GM19023 (cell line): ENCODE measurements around the gene SLC4A3.
"Not testable (repeated sequence)": the region's sequence is repeated elsewhere in the genome, so short reads cannot be mapped to it uniquely, and the experiment has no call there.

Experiments
- ATAC-seq: cut with Tn5 transposase; IDR thresholded peaks from one replicate; pipeline ENCODE4 v1.9.1; 2021; ENCODE audit warnings: mild to moderate bottlenecking, moderate library complexity; ENCODE audit not compliant: unreplicated experiment

The SLC4A3 gene

DNA sequence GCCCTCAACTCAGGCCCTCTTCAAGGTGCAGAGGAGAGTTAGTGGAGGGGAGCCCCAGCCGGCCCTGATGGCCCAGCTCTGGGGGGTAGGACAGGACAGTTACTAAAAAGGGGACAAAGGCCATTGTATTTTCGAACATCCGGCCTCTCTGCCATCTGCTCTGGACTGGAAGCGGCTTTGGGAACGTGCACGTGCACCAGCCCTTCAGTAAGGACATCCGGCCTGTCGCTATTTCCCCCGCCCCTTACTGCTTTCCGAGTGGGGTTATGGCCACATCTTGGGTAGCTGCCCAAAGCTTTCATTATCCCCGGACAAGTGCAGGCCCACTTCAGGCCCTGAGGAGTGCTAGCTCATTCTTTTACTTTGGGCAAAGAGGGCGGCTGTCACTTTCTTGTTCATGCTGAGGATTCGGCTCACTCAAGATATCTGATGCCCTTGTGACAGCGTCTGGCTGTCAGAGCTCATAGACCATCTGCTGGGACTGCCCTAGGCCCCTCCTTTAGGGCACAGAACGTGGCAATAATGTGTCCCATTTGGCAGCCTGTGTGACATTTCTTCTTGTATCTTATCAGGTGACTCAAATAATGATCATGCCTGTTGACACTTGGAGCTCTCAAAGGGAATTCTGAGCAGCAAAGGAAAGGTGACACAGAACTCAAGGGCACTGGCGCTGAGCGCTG lies 17.5 kb downstream of the SLC4A3 start:
- ATAC-seq, result no peak

DNA sequence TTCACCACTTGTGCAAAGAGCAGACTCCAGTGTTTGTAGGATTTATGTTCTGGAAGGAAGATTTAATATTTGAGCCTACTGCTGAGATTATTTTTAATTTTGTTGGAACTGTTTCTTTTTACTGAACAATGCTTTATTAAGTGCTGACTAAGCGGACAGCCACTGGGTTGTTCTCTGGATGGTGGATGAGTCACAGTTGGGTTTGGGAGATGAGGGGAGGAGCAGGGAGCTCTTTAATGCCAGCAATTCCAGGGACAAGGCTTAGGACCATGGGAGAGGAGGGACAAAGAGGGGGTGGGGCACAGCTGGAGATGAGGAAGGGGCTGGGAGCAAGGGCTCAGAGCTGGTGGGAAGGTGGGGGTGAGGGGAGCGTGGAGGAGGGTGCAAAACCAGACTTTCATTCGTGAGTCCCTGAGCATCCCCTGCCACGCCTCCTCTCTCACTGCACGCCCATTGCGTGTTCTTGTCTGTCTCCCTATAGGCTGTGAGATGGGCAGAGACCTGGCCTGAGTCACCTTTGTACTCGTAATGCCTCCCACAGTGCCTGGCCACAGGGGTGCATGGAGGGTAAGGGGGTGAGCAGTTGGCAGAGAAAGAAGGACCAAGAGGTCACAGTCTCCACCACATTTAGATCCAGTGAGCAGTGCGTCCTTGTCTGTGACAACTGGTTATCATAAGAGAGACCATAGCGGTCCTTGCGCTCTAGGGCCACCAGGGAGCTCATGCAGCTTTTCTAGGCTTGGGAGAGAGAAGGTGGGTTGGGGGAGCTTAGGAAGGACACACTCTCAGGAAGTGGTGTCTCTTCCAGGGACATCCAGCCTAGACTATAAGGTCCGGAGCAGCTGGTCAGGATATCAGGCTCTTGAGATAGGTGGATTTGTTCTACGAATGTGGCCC lies 18.4 kb downstream of the SLC4A3 start:
- no peak for ATAC-seq

DNA sequence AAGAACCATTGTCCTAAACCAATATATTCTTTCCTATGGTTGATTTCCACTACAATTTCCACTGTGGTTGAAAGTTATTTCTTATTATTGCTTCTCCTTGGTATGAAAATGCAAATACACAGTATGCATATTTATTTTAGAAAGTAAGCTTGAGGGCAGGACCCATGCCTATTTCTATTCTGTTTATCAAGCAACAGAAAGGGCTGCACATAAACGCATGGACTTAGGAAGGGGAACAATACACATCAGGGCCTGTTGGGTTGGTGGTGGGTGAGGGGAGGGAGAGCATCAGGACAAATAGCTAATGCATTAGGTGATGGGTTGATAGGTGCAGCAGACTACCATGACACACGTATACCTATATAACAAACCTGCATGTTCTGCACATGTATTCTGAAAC lies 20.7 kb downstream of the SLC4A3 start:
- no peak for ATAC-seq

DNA sequence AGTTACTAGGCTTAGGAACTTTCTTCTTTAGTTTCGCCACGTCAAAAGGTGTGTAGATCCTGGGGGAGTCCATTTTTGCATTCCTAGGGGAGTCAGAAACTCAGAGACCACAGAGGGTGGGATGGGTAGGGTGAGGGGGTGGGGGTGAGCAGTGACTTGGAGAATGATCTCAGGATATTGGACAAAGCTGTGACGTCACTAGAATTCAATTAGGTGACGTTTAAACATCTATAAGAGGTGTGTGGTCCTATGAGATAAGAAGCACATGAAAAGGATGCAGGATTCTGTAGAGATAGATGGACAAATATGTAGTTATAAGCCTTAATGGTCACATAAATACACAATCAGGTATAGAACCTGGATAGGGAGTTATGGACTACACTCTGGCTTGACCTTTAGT lies 21.5 kb downstream of the SLC4A3 start:
- ATAC-seq, result no peak

DNA sequence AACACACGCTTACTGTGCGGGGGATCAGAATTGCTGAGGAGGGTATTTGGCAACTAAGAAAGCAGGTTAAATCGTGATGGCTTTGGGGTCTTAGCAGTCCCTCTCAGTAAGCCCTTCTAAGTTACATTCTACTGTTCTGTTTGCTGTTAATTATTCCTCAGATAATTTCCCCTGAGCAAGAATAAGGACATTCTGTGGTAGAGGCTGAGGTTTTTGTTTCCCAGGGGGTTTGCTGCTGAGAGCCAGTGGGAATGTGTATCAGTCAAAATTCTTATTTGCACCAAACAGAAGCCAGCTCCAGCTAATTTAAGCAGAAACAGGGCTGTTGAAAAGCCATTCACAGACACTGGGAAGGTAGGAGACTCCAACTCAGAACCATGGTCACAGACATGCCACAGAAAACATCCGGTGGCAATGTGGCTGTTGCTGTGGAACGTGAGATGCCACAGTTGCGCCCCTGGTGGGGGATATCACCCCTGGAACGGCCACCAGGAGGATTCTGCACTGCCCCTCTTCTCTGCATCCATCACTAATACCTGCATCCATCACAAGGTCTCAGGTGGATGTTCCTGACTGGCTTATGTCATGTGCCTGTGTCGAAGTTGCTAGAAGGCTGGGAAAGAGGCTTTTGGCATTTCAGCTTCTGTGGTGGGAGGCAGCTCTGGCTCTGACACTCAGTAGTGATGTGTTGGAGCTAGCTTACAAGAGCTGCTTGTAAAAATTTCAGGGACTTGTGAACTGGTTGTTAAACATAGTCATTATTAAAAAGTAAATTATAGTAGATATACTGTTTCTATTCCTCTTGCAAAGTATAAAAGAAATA lies 23.2 kb downstream of the SLC4A3 start:
- ATAC-seq, result no peak

DNA sequence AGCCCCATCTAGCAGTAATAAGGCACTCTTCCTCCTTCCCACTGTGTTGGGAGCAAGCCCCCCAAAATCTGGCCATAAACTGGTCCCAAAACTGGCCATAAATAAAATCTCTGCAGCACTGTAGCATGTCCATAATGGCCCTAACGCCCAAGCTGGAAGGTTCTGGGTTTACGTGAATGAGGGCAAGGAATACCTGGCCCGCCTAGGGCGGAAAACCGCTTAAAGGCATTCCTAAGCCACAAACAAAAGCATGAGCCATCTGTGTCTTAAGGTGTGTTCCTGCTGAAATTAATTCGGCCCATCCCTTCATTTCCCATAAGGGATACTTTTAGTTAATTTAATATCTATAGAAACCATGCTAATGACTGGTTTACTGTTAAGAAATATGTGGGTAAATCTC lies 24.2 kb downstream of the SLC4A3 start:
- not testable (repeated sequence) for ATAC-seq

DNA sequence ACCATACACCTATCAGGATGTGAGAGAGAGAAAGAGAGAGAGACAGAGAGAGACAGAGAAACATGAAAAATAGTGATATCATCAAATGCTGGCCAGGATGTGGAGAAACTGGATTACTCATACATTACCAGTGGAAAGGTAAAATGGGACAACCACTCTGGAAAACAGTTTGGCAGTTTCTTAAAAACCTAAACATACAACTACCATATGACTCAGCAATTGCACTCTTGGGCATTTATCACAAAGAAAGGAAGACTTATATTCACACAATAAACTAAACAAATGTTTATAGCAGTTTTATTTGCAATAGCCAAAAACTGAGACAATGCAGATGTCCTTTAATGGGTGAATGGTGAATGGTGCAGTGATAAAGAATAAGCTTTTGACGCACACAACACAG lies 29.1 kb downstream of the SLC4A3 start:
- no peak for ATAC-seq

DNA sequence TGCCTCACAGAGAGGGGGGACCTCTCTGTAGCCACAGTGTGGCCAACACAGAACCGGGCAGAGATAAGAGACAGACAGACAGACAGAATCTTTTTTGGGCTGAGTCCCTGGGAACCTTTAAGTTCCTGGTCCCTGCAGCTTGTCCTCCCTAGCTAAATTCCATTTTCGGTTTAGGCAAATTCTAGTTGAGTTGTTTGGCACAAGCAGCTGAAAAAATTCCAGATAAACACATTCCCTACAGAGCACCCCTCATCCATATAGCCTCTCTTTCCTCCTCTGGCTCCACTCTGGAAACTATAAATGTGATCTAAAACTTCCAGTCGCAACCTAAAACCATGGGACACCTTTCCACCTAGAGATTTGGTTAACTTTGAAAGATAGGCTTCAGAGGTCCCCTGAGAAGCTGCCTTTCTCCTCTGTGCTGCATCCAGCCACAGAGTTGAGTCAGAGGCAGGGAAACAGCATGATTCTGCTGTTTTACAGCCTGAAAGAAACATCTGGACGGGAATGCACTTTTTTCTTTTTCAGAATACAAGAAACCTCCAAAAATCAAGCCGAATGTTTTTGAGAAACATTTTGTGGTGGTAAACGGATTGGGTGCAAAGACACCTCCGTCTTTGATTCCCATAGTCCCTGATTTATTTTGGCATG lies 30.9 kb downstream of the SLC4A3 start:
- ATAC-seq, result no peak

DNA sequence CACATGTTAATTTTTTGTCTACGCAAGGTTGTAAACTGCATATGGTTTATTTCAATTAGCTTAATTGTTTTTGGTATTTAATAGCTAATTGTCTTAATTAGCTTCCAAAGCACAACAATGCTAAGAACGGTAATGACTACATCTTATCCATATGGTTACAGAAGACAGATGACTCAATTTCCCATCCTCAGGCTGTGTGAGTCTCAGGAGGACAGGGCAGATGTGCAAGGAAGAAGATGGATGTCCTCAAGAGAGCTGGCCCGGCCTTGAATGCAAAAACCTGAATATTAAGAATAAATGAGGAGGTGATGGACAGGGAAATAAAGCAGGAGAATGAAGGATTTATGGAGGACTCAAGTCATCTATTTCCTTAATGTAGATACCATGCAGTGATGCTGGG lies 31.4 kb downstream of the SLC4A3 start:
- ATAC-seq, result no peak

DNA sequence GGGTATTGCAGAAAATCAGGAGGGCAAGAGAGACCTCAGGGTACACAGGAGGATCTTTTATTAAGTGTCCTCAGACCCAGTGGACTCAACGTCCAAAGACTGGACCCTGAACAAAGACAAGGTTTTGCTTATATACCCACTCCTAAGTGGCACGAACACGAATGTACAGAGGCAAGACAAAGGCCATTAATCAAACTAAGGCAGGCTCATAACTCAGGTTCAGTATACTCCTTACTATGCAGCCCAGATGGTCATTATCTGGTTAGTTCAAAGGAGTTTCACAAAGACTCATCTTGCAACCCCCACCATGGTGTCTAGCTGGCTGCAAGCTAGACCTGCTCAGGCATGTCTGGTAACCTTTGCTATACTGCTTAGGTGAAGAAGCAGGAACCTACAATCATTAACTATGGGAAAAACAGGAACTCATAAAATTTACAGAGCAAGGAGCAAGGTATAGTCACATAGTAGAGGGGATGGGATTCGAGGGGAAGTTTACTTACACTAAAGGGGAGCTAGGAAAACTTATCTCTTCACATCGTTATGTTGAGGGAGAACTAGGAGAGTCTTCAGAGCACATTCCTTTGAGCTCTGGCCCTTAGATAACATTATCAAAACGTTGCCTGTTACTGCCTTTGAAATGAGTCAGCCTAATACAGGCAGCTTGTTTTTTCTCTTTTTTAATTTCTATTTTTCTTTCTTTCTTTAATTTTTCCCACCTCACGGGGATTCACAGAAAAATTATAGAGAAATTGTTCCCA lies 33.9 kb downstream of the SLC4A3 start:
- ATAC-seq, result peak; percentile 93

DNA sequence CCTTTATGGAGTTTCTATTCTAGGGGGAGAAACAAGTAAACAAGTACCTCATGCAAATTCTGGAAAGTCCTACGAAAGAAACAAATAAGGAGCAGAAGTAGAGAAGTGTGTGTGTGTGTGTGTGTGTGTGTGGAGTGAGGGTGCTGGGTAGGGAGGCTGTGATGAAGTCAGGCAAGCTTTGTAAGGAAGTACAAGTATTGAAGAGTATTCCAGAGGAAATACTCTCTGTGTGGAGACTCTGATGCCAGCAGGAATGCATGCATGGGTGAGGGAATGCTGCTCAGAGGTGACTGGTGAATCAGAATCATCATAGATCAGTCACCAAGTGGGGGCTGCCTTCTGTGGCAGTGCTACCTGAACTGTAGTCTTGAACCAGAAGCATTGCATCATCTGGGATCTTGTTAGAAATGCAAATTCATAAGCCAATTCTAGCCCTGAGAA lies 34.5 kb downstream of the SLC4A3 start:
- ATAC-seq, result peak; percentile 22

DNA sequence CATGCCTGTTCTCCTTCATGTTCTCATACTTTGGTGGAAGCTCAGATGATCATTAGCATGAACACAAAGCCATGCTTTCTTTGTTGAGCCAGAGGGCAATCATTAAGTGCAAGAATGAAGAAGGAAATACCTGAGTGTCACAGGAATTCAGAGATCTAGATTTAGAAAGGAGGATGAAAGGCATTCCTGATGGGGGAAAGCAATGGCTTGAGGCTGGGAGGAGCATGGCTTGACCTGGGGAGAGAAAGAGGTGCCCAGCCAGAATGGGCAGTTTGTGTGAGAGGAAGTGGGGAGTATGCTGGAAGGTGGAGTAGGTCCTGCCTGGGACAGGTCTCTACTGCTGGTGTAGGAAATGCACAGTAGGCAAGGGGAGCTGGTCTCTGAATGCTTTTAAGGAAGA lies 35.1 kb downstream of the SLC4A3 start:
- ATAC-seq, result no peak

DNA sequence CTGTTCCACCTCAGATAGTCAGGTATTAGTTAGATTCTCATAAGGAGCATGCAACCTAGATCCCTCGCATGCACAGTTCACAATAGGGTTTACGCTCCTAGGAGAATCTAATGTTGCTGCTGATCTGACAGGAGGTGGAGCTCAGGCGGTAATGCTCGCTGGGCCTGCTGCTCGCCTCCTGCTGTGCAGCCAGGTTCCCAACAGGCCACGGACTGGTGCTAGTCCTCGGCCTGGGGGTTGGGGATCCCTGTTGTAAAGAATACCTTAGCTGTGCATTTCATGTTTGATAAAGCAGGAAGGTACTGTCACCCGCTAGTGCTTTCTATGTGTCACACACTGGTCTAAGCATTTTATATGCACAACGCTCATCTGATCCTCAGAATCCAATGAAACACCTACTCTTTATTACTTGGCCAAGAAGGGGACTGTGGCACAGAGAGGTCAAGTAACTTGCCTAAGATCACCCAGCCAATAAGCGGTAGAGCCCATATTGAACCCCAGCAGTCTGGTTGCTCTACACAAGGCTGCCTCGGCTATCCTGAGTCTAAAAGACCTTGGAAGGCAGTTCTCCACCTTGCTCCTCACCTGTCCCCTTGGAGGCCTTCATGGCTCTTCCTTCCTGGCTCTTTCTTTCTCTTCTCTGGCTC lies 35.8 kb downstream of the SLC4A3 start:
- ATAC-seq, result no peak

DNA sequence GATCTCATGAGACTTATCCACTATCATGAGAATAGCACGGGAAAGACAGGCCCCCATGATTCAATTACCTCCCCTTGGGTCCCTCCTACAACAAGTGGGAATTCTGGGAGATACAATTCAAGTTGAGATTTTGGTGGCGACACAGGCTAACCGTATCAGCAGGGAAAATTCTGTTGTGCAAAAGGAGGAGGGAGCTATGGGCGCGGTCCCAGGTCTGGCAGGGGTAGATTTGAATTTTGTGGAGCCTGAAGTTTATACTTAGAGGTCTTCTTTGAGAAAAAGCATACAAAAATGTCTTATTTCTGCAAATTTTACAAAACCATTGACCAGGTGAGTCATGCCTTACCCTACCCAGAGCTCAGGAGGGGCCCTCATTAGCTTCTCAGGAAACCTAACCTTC lies 36.6 kb downstream of the SLC4A3 start:
- no peak for ATAC-seq

DNA sequence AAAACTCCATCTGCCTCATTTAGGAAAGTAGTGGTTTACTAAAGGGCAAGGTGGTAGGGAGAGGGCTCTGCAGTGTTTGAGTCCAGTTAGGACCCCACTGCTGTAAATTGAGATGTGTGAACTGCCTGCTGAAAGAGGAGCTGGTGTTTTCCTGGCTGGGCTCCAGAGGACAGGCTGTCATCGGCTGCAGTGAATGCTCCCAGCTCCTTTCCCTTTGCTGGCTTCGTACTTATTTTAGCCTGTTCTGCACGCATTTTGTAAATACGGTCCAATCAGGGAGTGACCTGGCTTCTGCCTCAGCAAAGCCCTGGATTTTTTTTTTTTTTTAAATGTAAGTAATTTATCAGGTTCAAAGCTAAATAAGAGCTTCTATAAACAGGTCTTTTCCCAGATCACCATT lies 37.5 kb downstream of the SLC4A3 start:
- ATAC-seq, result no peak

DNA sequence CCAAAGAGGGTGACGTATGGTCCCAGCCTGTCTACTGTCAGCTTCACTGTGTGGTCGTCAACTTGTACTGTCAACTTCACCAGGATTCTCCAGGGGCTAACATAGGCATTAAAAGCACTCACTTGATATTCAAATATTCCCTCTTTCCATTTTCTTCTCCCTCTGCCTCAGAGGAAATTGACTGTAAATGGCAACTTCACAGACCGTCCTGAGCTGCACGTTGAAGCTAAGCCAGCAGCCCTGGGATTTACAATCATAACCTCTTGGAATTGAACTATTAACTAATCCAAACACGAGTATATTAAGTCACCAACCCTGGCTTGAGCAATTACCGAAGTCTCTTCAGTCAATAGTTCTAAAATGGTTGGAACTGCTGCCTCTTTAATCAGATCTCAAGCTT lies 38.5 kb downstream of the SLC4A3 start:
- no peak for ATAC-seq

DNA sequence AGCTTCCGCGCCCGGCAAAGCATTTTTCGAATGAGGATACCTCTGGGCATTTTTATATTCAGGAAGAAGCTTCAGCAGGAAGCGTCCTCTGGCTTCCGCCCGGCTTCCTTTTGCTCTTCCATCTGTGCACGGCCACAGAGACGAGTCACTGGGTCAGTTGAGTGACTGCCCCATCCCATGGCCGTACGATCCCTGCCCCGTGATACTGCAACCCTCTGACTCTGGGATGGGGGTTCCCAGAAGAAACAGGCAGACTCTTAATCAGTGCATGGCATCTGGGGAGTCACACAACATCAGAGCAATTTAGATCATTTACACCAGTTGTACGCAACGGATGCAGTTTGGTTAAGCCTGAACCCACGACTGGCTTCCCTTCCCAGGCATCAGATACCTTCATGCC lies 40.9 kb downstream of the SLC4A3 start:
- no peak for ATAC-seq

DNA sequence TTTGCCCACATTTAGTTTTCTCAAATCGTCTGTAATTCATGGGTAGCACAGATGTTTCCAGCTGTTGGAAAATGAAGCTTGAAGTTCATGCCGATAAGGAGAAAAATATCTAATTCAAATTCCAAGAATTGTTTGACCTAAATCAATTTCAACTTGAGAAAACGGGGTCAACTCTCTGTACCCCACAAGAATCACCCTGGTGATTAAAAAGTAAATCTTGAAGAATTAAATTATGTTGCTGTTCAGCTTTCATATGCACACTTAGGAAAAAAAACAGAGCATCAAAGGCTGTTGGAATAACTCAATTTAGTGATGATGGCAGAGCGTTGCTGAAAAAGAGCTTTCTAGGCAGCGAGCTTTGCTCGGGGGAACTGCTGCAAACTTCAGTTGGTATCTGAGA lies 43.0 kb downstream of the SLC4A3 start:
- no peak for ATAC-seq

DNA sequence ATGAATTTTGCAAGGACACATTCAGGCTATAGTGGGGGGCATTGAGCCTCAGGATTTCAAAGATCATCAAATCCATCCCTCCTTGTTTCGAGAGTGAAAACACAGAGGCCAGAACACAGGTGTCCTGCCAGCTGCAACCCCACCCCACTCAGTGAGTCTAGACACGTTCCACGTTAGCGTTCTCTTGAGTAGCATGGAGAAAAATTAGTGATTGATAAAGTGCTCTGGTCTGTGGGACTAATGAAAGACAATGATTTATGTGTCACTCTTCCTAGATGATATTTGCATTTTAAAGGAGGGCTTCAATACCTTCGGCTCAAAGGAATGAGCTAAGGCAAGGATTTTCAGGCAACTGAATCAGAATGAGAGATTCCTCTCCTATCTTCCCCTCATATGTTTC lies 43.8 kb downstream of the SLC4A3 start:
- ATAC-seq, result no peak

DNA sequence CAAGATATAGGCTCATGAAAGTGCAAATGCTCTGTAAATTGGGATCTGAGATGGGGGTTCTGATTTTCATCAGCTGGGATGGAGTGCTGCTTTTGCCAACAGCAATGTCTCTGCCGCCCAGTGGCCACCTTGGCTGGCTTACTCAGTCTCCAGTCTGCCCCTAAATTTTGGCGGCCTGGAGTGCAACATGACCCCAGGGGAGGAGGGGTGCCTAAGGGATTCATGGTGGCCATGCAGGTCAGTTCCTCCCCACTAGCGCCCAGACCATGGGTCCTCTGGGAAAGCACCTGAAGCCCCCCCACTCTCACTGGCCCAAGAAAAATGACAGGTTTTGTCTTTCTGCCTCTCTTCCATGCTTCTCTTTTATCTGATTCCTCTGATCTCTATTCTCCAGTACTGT lies 45.0 kb downstream of the SLC4A3 start:
- no peak for ATAC-seq
